Stimulated activated CD4-positive, alpha-beta T cell treated with anti-CD3 and anti-CD28 coated beads, Interleukin-2, amount 100 ng/mL, for 48 hours (primary cell): ENCODE results near the gene SPNS1.

Source experiments
- DNase-seq, 2 donors: peaks; one replicate each; pipeline ENCODE4 v3.0.0-alpha.2; 2020

Gene SPNS1

GRCh38 chr16:29030086-29030840, 55.7 kb downstream of the SPNS1 start:
- DNase-seq = no peak
